Activated T-cell treated with anti-CD3 and anti-CD28 coated beads, Interleukin-2, amount 50 U/mL, for 48 hours (primary cell): ENCODE results near the gene FMNL2.
A peak's percentile ranks its signal among the peaks of the same experiment; 100 is the strongest.

Source experiments
- DNase-seq, 2 experiments: peaks; one replicate each; pipeline ENCODE4 v3.0.0-alpha.2; 2020

FMNL2 gene

GRCh38 chr2:152405206-152406118 is 70.5 kb downstream of the FMNL2 start:
- DNase-seq, result no peak

- DNase-seq, result no peak
Measured at GRCh38 chr2:152406119-152406835, 71.3 kb downstream of the FMNL2 start.

GRCh38 chr2:152406836-152407161 is 71.8 kb downstream of the FMNL2 start:
- DNase-seq, result no peak

GRCh38 chr2:152407204-152407721 is 72.3 kb downstream of the FMNL2 start:
- DNase-seq, result peak in 1 of 2 experiments; percentile 24

- no peak for DNase-seq
Measured at GRCh38 chr2:152407806-152408205, 72.8 kb downstream of the FMNL2 start.

- DNase-seq, result no peak
Measured at GRCh38 chr2:152408254-152408653, 73.3 kb downstream of the FMNL2 start.

GRCh38 chr2:152409386-152410164 is 74.6 kb downstream of the FMNL2 start:
- DNase-seq, result no peak

- no peak for DNase-seq
Measured at GRCh38 chr2:152410165-152410597, 75.2 kb downstream of the FMNL2 start.

GRCh38 chr2:152411154-152411553 is 76.2 kb downstream of the FMNL2 start:
- DNase-seq, result no peak

GRCh38 chr2:152413228-152414030 is 78.5 kb downstream of the FMNL2 start:
- no peak for DNase-seq

- peak in 1 of 2 experiments; percentile 22 for DNase-seq
Measured at GRCh38 chr2:152415231-152415642, 80.3 kb downstream of the FMNL2 start.

- no peak for DNase-seq
Measured at GRCh38 chr2:152415796-152416195, 80.8 kb downstream of the FMNL2 start.

- DNase-seq, result no peak
Measured at GRCh38 chr2:152418688-152419087, 83.7 kb downstream of the FMNL2 start.

- DNase-seq, result no peak
Measured at GRCh38 chr2:152419944-152420343, 85.0 kb downstream of the FMNL2 start.

GRCh38 chr2:152420363-152420762 is 85.4 kb downstream of the FMNL2 start:
- DNase-seq, result no peak

- DNase-seq, result no peak
Measured at GRCh38 chr2:152420936-152421335, 86.0 kb downstream of the FMNL2 start.

- no peak for DNase-seq
Measured at GRCh38 chr2:152421521-152422370, 86.8 kb downstream of the FMNL2 start.

- DNase-seq, result no peak
Measured at GRCh38 chr2:152423684-152424083, 88.7 kb downstream of the FMNL2 start.

GRCh38 chr2:152425765-152426727 is 91.1 kb downstream of the FMNL2 start:
- no peak for DNase-seq

- DNase-seq, result no peak
Measured at GRCh38 chr2:152426801-152427200, 91.8 kb downstream of the FMNL2 start.
